OCI-LY3 (cell line): ENCODE results near the gene AFTPH.

Source experiments
- H2AFZ ChIP-seq: fragments of 200-600, 300-600 bp; shearing (Covaris generic); 2 replicates; pipeline ENCODE4 v1.6.0; 2014; ENCODE audit warnings: antibody characterized with exemption, low read depth, low read length
- H3K27ac ChIP-seq: fragments of 200-600, 300-600 bp; sonication (generic); 2 replicates; pipeline ENCODE4 v1.5.1; 2014; ENCODE audit warnings: mild to moderate bottlenecking, low read length, moderate library complexity, mixed read lengths
- H3K27me3 ChIP-seq: fragments of 200-600, 300-600 bp; sonication (generic); 2 replicates; pipeline ENCODE4 v1.6.1; 2014; ENCODE audit warnings: low read depth, low read length, mixed read lengths
- H3K36me3 ChIP-seq: fragments of 200-600, 300-600 bp; sonication (generic); replicated peaks from 2 replicates; pipeline ENCODE3; 2014; ENCODE audit warnings: low read depth, low read length, mixed read lengths
- H3K4me1 ChIP-seq: fragments of 300-600, 200-600 bp; sonication (generic); 2 replicates; pipeline ENCODE4 v1.6.1; 2014; ENCODE audit warnings: low read length, mixed read lengths
- H3K4me2 ChIP-seq: fragments of 200-600, 300-600 bp; sonication (generic); 2 replicates; pipeline ENCODE4 v1.6.1; 2014; ENCODE audit warnings: low read length, mixed read lengths
- H3K4me3 ChIP-seq: fragments of 300-600, 200-600 bp; sonication (generic); 2 replicates; pipeline ENCODE4 v1.5.1; 2014; ENCODE audit warnings: antibody characterized with exemption, mild to moderate bottlenecking, low read length, moderate library complexity
- H3K79me2 ChIP-seq: fragments of 300-600, 200-600 bp; shearing (Covaris generic); 2 replicates; pipeline ENCODE4 v1.6.1; 2014; ENCODE audit warnings: mild to moderate bottlenecking, low read length, mixed read lengths
- H3K9ac ChIP-seq: fragments of 300-600, 200-600 bp; shearing (Covaris generic); 2 replicates; pipeline ENCODE4 v1.6.0; 2014; ENCODE audit warnings: mild to moderate bottlenecking, low read length, moderate library complexity
- H3K9me3 ChIP-seq: fragments of 200-600, 300-600 bp; shearing (Covaris generic); 2 replicates; pipeline ENCODE4 v1.6.1; 2014; ENCODE audit warnings: low read length, mixed read lengths; ENCODE audit not compliant: insufficient read depth
- H4K20me1 ChIP-seq: fragments of 200-600, 300-600 bp; sonication (generic); 2 replicates; pipeline ENCODE4 v1.6.1; 2016; ENCODE audit warnings: low read length, mixed read lengths; ENCODE audit not compliant: insufficient read depth
- CTCF ChIP-seq: fragments of 200-600, 300-600 bp; sonication (generic); IDR thresholded peaks from 2 replicates; pipeline ENCODE4 v1.5.1; 2014; ENCODE audit warnings: antibody characterized with exemption, low read length, low read depth
- EZH2phosphoT487 ChIP-seq: fragments of 200-600 bp; shearing (Covaris generic); IDR thresholded peaks from 2 replicates; pipeline ENCODE4 v1.6.1; 2018; ENCODE audit warnings: antibody characterized with exemption, mixed run types, low read depth

AFTPH gene

GRCh38 chr2:64482243-64482642, 41.9 kb upstream of the AFTPH start:
- Histone ChIP-seq H3K4me1 (peaks cover 9% of the 10 kb centered on the region), H2AFZ (no peak overlapping the region), H3K79me2 (no peaks in the 10 kb centered on the region), H3K4me3 (no peak overlapping the region), H3K36me3 (no peaks in the 10 kb centered on the region), H3K27me3 (peaks cover 23% of the 10 kb centered on the region), H3K9me3 (no peaks in the 10 kb centered on the region), H4K20me1 (no peaks in the 10 kb centered on the region), H3K4me2 (no peak overlapping the region), H3K27ac (no peak overlapping the region), H3K9ac (no peak overlapping the region)
- TF ChIP-seq CTCF: no peak
- no peak for TF ChIP-seq EZH2phosphoT487

DNA sequence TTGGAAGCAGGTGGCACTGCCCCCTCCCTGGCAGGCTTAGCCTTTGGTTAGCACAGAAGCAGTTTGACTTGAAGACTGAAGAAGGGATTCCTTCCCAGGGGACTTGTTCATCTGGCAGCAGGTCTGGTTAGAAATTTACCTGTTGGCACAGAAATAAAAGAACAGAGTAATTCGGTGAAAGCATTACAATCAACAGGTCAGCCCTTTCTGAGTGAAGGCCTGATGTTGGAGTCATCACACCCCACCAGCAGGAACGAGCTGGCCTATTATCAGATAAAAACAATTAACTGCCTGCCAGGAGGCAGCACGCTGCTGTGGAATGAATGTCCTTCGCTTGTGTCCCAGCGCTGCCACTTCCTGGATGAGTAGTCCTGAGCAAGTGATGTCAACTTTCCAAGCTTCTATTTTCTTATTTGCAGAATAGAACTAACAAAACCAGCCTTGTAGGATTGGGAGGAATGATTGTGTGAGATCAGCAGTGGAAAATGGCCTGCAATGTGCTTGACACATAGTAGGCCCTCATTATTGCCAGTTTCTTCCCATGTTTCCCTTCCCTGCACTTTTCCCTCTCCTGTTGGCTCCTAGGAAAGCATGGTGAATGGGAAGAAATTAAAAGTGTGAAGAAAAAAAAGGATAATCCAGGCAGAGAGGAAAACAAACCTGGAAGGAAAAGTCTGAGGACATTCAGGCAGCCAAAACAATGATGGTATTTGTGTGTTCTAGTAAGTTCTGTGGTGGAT, 41.2 kb upstream of the AFTPH start:
- TF ChIP-seq EZH2phosphoT487: no peak
- no peak for TF ChIP-seq CTCF
- Histone ChIP-seq H3K4me2 (no peak overlapping the region), H3K9ac (no peak overlapping the region), H3K27ac (no peak overlapping the region), H4K20me1 (no peaks in the 10 kb centered on the region), H3K79me2 (no peaks in the 10 kb centered on the region), H3K4me3 (no peak overlapping the region), H3K36me3 (no peaks in the 10 kb centered on the region), H3K4me1 (peaks cover 12% of the 10 kb centered on the region), H2AFZ (no peak overlapping the region), H3K9me3 (no peaks in the 10 kb centered on the region), H3K27me3 (peaks cover 25% of the 10 kb centered on the region)

DNA sequence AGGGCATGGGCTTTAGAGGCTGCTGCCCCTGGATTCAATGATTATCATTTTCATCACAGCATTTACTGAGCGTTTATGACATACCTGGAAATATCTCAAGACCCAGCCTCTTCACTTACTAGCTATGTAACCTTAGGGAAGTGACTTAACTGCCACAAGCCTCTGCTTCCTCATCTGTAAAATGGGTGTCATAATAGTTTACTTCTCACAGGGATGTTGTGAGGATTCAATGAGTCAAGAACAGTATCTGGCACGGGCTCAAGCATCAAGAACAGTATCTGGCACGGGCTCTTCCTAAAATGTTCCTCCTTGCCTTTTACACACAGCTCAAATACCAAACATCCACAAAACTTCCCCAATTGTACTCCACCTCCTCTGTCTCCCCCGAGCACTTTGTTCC, 38.8 kb upstream of the AFTPH start:
- Histone ChIP-seq H3K79me2 (no peaks in the 10 kb centered on the region), H3K27ac (no peak overlapping the region), H3K4me3 (no peak overlapping the region), H3K9ac (no peak overlapping the region), H3K4me2 (no peak overlapping the region), H2AFZ (no peak overlapping the region), H3K36me3 (no peaks in the 10 kb centered on the region), H3K27me3 (peaks cover 25% of the 10 kb centered on the region), H4K20me1 (no peaks in the 10 kb centered on the region), H3K9me3 (no peaks in the 10 kb centered on the region), H3K4me1 (peaks cover 16% of the 10 kb centered on the region)
- TF ChIP-seq EZH2phosphoT487 (no peak), CTCF (no peak)

GRCh38 chr2:64485961-64486360, 38.2 kb upstream of the AFTPH start:
- Histone ChIP-seq H3K27ac (no peak overlapping the region), H3K27me3 (peaks cover 25% of the 10 kb centered on the region)

More at GRCh38 chr2:64485961-64486360, 38.2 kb upstream of the AFTPH start:
- no peaks in the 10 kb centered on the region for H3K36me3 ChIP-seq
- H4K20me1 ChIP-seq: no peaks in the 10 kb centered on the region
- H3K4me2 ChIP-seq: no peak overlapping the region
- TF ChIP-seq CTCF (no peak), EZH2phosphoT487 (no peak)
- no peak overlapping the region for H2AFZ ChIP-seq
- H3K9me3 ChIP-seq: no peaks in the 10 kb centered on the region
- H3K4me1 ChIP-seq: peaks cover 16% of the 10 kb centered on the region
- H3K9ac ChIP-seq: no peak overlapping the region
- no peaks in the 10 kb centered on the region for H3K79me2 ChIP-seq
- no peak overlapping the region for H3K4me3 ChIP-seq
